Measurements from ENCODE around the gene LRMDA.

The LRMDA gene

DNA sequence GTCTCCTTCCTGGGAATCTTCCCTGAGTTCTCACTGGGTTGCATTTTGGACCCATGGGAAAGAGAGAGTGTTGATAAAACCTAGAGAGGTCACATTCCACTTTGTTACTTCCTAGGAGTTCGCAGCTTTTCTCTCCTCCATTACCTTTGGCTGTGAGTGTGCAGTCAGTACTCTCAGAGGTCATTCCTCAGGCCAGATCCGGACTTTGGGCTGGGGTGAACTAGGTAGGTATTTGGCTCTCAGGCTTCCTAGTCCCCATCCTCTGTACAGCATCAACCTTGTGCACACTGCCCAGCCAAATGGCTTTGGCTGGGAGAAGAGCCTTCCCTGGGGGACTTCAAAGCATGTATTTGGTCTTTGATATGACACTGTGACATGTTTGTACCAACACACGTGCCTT lies 508.1 kb downstream of the LRMDA start:
- FAIRE-seq = no peak

DNA sequence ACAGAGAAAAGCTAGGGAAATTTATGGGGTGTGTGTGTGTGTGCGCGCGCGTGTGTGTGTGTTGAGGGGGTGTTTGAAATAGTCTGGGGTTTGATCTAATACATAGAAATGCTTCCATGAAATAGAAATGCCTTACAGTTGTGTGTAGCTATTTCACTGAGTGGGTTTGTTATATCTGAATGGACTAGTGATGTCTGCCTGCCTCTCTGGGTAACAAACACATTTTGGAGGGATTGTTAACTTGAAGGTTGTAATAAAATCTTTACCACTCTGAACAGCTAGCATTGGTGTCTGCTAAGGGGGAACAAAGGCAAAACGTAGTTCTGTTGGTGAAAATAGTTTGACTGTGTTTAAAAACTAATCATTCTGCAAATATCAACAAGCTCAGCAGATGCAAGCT lies 509.3 kb downstream of the LRMDA start:
- FAIRE-seq = no peak

DNA sequence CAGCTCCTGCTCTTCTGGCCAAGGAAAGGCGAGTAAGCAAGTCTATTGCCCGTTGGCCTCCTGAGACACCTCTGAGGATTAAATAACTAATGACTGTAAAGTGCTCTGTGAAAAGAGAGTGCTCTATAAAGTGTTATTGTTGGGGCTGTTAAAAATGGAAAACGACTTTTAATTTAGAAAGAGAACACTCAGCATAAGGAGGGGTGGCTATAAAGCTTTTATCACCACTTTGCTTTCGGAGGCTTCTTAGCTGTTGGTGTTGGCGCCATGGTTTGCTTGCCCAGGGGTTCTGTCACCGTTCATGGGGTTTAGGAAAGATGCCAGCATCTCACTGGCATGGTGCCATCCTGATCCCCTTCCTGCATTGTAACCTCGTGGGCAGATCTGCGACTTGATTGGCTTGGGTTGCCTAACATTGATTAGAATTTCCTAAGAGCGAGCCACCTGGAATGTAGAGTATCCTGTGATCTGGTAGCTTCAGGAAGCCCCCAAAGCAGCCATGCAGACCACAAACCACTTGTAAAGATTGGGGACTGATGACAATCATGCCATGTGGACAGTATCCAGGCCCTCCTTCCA lies 509.9 kb downstream of the LRMDA start:
- no peak for FAIRE-seq

DNA sequence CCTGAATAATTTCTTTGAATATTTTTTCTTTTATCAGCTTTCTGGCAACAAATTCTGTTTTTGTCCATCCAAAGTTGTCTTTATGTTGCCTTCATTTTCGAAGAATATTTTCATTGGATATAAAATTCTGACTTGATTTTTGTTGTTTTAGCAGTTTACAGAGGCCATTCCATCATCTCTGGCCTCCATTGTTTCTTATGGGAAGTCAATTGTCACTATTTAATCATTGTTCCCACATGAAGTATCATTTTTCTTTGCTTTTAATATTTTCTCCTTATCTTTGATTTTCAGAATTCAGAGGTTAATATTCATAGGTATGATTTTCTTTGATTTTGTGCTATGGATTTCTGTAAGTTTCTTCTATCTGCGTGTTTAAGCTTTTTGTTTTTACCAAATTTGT lies 512.6 kb downstream of the LRMDA start:
- FAIRE-seq = no peak

DNA sequence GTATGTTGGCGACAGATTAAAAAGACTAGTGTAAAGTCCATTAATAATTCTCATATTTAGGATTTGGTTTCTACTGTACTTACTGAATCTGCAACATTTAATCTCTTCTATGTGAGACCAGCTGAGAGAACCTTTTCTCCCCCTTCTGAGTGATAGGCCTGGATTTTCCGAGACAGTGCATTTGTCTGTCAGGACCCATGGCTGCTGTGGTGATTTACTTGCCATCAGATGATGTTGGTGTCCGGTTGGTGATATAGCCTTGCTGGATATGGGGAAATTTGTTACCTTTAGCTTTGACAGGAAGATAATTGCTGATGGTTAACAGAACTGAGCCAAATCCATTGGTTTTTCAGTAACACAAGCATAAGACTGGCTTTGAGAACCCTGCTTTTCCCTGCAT lies 517.2 kb downstream of the LRMDA start:
- FAIRE-seq = no peak

DNA sequence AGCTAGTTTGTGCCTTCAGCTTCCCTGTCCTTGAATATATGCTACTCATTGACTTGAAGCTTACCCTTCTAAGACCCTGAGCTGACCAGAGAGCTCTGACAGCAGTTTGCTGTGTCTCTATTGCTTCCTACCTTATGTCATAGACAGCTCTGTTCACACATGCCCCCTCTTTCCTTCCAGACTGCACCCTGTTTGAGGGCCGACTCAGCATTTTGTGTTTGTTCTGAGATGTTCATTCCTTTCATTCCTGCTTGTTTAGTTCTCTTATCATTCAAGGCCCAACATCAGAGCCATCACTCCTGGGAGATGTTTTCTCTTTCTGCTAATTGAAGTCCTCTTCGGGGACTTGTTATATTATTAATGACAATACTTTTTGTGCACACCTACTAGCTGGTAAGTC lies 518.9 kb downstream of the LRMDA start:
- FAIRE-seq = no peak

DNA sequence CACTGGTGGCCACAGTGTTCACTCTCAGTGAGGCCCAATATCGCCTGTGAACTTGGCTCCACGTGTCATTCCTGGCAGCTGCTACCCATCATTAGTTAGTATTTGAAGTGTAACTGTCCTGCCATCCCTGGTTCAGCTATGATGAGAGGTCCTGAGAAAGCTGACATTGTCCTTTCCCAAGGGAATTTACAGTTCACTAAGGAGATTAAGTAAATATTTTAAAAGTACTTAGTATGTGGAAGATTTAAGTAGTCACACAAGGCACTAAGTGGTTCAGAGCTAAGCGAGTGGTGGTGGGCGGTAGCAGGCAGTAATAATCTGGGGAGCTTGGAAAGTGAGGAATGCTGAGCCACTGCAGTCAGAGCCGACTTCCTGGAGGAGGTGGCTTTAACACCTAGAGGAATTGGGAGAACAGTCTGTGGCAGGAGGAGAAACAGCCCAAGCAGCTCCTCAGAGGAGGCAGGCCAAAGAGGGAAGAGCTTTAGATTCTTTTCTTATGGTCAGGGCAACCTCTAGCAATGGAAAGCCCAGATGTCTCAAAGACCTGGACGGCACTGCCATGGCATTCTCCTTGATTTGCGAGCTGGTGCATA lies 519.7 kb downstream of the LRMDA start:
- no peak for FAIRE-seq

DNA sequence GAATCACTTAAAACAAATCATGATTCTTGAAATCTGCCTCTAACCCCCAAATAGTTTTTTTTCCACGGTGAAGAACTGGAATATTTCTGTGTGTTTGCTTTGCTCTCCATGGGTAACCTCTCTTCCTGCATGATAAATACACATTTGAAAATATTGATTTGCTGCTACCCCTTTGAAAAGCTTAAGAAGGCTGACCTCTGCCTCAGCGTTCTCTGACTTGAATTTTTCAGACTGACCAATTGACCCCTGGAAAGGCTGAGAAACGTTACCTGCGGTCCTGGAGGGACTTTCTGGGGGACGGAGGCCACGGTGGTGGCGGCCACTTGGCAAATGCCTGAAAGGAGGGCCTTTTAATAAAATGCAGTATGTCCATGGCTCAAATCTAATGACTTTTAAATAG lies 520.2 kb downstream of the LRMDA start:
- no peak for FAIRE-seq

DNA sequence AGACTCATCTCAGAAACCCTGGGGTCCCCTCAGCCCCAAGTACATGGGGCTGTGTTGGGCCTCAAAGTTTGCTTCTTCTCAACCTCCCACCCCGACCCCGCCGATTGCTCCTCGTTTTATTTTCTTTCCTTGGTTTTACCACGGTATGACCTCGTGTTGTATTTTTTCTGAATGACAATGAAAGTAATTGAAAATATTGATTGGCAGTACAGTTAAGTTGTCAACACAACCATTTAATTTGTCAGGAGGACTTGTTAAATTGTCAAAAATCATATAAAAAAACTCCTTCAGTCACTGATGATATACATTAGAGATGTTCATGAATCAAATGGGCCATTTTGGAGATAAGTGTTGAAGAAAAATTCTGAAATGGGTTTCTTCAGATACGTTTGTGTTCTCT lies 520.7 kb downstream of the LRMDA start:
- no peak for FAIRE-seq

DNA sequence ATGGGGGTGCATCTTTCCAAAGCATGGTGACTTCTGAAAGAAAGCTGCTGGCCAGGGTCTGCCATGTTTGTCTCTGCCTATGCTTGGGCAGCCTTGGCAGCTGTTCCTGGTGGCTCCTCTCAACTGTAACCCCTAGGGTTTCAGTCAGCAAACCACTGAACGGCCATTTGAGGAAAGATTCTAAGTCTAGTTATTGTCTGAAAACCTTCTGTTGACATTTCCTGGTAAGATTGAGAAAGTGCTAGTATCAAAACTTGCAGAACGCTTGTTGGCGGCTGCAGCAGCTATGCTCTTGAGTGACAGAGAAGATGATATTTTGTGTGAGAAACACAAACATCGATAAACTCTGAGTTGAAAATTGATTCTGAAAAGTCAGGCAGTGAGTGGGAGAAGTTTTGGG lies 523.1 kb downstream of the LRMDA start:
- no peak for FAIRE-seq

DNA sequence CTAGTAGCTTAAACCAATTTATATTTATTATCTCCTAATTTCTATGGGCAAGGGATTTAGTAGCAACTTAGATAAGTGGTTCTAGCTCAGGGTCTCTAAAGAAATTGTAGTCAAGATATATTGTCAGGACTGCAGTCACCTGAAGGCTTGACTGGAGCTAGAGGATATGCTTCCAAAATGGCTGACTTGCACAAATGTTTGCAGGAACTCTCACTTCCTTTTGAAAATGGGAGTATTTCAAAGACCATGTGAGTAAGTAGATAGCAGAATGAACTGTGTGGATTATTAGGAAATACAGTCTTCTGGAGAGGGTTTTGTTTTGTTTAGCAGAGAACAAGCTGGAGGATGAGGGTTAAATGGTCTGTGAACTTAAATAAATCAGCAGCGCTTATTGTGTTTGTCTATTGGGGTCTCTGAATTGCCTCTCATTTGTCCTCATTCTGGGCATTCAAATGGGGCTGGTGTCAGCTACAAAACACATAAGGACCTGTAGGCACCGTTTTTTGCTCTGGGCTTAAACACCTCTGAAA lies 524.6 kb downstream of the LRMDA start:
- FAIRE-seq = no peak

DNA sequence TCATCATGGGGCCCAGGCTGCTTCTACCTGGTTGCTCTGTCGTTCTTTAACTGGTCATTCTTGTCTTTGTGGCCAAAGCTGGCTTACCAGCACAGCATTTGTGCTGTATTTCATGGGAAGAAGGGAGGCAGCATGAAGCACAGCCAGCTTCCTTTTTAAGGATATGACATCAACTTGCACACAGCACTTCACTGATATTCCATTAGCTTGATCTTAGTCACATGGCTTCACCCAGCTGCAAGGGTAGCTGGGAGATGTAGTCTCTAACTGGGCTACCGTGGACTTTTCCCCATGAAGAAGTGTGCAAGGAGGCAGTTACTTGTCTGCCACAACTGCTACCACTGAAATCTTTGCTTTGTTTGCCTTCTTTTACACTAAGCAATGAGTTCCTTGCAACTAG lies 525.2 kb downstream of the LRMDA start:
- FAIRE-seq = no peak

DNA sequence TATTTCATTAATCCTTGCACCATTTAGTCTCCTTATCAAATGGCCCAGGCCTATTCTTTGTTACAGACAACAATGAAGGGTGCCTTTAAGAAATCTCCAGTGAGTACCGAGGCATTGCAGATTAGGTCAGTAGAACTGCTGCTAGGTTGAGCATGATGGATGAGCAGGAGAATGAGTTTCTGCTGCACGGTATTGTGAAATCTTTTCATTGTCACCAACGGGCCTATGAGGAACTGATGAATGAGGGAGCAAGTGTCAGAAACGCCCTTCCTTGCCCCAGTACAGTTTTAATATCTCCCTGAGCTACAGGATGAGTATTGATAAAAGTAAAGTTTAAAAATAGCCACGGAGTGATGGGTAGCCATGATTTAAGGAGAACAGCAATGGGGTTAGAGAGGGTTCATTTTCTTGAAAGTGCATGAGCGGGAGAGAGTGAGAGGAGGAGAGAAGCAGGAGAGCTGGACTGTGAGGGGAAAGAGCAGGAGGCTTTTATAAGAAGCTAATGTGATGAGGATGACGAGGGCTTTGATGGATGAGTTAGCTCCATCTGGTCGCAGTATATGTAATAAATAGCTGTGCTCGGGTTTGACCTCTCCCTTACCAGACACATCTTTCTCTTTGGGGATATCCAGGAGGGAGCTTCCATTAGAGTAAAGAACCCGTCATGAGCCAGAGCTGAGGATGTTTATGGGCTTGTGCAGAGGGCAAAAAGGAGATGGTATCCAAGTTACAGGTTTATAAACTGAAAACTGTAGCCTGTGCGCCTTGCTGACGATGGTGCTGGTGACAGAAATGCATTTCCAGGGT lies 526.1 kb downstream of the LRMDA start:
- FAIRE-seq = no peak

DNA sequence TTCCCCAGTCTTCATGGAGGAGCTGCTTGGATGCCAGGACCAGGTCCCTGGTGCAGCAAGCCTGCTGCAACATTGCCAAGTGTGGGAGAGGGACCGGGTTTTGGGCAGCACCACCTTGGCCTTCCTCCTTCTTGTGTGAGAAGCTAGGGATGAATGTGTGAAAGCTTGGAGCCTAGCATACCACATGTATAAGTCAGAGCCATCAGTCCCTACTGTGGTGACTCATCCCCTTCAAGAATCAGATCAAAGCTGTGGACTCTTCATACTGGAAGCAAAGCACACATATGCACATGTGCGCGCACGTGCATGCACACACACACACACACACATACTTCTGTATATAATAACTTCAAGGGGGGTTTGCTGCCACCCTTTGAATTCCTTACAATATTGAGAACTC lies 527.8 kb downstream of the LRMDA start:
- FAIRE-seq = no peak

DNA sequence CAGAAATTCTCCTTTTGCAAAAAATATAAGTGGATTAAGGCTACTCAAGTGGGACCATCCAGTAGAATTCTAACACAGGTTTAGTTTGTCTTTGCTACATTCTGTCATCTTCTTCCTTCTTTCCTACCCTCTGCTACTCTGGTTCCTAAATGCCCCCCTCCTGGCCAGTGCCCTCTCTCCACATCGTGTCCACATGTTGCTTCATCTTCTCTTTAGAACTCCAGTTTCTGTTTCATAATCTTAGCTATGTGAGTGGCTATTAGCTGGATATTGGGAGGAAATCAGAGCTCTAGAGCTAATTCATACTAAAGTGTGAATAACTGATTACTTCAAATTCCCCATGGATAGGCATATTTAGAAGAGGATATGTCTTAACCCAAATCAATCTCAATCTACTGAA lies 528.5 kb downstream of the LRMDA start:
- FAIRE-seq = no peak

DNA sequence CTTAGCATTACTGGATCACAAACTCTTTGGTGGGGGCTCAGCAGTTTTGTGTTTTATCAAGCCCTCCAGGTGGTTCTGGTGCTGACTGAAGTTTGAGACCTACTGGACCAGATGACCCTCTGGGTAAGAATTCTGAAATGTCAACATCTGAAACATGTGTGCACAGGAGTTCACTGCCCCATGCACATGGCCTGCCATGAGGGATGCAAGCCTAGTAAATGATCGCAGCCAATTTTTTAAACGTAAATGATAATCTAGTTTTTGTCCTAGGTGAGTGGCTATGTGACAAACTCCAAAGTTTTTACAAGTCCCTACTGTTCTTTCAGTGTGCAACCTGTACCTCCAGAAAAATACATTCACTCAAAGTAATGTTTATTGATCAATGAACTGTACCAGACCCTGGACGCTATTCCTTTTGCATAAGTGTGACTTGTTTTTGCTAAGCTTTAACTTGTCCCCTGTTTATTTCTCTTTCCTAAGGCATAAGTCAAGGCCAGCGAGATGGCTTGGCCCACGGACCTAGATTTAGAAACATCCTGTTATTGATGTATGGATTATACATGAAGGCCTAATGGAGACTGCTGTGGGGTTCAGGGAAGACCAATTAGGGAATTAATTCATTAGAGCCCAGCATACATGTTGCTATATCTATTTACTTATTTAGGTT lies 531.1 kb downstream of the LRMDA start:
- FAIRE-seq = no peak

DNA sequence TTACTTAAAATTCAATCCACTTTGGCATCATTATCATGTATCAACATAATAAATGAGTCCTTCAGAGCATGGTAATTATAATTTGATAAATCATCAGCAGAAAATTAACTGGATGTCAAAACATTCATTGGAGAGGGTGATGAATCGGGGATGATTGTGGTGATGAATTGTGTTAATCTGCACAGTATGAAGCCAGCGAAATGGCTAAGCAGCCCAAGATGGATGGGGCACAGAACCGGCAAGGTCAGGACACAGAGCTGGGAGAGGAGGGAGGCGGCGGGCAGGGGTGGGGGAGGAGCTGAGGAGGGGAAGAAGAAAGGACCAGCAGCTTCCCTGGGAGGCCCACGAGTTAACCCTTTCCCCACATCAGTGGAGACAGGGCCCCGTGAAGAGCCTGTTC lies 536.1 kb downstream of the LRMDA start:
- no peak for FAIRE-seq

DNA sequence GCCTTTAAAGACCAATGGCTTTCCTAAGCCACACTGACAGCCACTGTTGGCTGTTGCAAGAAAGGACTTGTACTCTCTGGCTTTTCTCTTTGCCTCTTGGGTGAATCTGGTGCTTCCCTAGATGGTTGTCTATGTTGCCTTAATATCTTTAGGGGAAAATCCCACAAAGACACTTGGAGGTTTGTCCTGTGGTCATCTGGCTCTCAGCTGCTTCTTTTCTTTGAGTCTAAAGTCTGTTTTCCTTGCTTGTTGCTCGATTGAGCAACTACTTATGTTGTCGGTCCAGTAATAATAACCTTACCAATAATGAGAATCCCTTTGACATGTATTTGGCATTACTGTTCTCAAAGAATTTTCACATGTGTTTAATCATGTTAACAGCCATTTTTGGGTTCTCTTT lies 537.6 kb downstream of the LRMDA start:
- FAIRE-seq = no peak

DNA sequence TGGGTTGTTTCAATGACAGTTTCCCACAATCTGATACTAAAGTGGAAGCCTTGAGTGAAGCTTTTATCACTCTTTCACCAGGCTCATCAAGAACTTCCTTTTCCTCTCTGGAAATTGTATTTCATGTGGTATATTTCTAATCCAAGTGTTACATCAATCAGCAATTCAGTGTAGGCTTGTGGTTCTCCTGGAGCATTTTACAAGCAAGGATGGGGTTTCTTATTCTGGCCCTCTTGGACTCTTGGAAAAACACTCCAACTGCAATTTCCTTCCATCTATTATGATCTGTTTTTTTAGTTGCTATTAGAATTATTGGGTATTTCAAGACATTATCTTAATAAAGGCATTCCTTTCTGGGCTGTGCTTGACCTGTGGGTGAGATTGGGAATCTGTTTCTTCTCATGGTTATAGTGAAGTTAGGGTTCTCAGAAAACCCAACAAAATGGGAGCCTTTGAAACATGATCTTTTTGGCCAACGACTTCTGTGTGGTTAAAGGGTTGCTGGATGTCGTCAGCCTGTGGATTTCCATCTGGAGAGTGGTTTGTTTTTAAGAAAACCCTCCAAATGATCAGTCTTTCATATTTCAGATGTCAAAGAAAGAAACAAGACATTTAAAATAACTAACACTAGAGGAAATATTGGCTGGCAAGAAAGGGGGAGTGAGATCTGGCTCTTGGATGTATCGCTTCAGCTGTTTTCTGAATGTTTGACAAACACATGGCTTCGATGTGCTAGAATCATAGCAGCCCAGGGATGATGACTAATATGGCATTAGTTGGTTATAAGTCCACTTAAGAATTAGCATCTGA lies 540.2 kb downstream of the LRMDA start:
- no peak for FAIRE-seq

DNA sequence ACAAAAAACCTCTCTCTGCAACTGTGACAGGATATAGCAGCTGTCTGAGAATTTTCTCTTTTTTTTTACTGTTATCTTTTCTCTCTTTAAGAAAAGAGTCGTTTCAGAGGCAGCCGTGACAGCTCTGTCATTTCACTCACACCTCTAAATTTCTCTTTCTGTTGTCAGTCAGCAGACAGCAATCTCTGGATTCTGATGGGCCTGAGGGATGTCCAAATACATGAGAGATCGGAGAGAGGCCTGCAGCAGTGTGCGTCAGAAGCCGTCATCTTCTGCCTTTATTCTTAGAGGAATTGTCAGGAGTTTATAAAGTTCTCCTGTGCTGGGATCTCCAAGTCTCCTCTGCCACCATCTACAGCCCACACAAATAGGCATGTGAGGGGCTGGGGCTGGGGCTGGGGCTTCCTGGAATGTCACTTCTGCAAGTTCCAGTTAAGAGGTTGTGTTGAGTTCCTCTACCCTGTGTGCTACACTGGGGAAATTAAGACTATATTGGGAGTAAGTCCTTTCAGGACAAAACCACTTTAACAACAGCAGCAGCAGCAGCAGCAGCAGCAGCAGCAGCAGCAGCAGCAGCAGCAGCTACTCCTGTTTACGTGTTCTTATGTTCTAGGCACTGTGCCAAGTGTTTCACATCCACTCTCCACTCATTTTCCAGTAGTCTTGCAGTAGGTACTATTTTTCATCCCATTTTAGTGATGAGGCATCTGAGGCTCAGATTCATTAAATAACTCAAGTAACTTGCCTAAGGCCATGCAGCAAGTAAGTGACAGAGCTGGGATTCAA lies 541.3 kb downstream of the LRMDA start:
- no peak for FAIRE-seq

DNA sequence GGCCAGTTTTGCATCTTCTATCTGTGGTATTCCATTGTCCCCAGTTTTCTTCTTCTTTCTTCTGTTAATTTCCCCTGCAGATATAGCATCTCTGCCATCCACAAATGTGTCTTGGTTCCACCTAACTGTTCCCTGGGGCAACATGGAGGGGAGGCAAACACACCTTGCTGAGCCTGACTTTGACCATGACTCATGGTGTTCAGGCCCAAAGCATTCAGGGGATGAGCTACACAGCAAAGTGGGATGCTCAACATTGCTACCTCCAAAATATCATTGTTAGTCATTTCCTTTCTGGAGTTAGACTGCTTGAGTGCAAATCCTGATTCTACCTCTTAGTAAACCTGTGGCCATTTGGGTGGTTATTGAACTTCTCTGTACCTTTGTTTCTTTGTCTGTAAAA lies 542.7 kb downstream of the LRMDA start:
- FAIRE-seq = no peak

DNA sequence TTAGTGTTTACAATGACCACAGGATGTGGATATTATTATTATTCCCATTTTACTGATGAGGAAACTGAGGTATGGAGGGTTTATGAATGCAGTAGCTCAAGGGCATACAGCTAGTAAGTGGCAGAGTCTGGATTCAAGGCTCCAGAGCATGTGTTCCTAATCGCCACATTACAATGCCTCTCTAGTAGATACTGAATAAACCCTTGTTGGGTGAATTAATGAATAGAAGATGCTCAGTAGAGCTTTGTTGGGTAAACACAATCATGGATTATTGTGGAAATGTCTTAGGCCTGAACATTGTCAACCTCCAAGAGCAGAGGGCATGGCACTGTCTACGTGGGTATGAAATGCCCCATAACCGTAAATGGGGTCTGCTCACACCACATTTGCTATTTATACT lies 545.3 kb downstream of the LRMDA start:
- no peak for FAIRE-seq

Measured in G401.6 (cell line).